GM20000 (cell line): ENCODE results near the gene ATP9B.

Experiments
- DNase-seq: peaks from one replicate; pipeline ENCODE4 v3.0.0; 2012; ENCODE audit warnings: low spot score
- TF ChIP-seq, protein P1 (sequence below): IDR thresholded peaks from 2 replicates; pipeline ENCODE4 v1.5.1; 2012; ENCODE audit warnings: mild to moderate bottlenecking, control low read depth; ENCODE audit errors: extremely low read depth, missing control alignments

The ATP9B gene

DNA sequence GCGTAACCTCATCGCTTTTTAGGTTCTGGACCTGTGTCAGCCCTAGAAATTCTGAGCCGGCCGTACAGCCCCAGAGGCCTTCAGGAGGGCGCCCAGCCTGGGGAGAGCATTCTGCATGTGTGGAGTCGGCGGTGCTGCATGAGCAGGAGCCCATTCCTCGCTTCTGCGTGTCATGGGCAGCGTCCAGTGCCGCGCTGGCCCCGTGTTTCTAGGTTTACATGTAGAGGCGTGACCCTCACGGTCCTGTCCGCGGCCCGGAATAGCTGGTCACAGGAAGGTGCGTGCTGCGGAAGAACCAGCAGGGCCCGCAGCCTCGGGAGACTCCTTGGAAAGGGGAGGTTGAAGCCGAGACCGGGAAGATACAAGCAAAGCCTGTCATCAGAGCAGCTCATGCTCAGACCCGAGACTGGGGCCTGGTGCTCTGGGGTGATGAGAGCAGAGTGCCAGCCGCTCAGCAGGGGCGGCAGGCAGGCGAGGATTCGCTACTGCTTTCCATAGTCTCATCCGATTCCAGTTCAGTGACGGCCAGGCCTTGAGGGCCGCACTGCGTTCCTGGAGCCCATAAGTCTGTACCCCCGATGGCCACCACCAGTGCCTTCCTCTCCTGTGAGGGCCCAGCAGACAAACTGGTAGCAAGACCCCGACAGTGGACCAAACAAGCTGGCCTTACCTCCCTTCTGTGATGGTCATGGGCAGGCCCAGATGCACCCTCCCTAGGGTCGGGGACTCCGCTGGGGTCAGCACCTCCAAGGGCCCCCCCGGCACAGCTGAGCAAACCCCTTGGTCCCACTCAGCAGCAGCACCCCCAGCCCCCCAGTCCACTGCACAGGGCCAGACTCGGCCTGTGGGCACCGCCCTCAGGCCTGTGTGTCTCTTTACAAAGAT lies 311.0 kb downstream of the ATP9B start:
- TF ChIP-seq, protein P1, sequence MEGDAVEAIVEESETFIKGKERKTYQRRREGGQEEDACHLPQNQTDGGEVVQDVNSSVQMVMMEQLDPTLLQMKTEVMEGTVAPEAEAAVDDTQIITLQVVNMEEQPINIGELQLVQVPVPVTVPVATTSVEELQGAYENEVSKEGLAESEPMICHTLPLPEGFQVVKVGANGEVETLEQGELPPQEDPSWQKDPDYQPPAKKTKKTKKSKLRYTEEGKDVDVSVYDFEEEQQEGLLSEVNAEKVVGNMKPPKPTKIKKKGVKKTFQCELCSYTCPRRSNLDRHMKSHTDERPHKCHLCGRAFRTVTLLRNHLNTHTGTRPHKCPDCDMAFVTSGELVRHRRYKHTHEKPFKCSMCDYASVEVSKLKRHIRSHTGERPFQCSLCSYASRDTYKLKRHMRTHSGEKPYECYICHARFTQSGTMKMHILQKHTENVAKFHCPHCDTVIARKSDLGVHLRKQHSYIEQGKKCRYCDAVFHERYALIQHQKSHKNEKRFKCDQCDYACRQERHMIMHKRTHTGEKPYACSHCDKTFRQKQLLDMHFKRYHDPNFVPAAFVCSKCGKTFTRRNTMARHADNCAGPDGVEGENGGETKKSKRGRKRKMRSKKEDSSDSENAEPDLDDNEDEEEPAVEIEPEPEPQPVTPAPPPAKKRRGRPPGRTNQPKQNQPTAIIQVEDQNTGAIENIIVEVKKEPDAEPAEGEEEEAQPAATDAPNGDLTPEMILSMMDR = no peak
- DNase-seq = no peak

DNA sequence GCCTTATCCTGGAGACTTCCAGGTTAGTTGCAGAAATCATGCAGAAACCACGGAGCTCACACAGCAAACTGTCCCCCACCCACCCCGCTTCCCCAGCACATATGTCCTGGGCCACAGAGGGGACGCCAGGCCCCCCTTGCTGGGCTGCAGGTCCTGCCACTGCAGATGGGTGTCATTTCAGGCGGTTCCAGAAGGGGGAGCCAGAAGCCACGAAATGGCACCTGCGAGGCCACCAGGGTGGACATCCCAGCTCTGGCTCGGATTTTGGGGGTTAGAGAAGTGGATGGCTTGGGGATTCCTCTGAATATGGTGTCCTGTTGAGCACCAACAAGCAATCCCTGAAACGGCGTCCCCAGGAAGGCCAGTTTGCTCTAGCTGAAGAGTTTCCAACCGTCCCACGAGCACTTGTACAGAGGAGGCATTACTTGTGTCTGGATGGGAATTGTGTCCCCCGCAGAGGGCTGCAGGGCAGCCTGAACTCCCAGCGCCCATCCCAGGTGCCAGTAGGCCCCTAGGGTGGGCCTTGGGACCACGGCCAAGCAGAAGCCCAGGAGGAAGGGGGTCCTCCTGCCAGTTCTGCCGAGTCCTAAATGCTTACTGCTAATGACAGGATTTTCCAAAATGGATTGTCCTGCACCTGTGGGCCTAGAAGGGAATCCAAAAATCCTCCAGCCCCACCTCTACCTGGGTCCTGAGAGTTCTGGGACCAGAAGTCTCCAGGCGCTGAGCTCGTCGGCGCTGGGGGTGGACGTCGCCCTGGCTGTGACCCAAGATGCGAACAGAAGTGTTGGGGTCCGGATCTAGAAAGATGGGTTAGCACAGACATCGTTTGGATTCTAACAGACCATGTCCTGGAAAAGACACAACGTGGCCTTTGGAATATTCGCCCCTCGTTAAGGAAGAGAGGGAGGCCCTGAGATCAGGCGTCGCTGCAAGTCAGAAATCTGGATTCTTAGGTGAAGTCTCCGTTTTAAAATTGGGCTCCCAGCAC lies 311.9 kb downstream of the ATP9B start:
- peak; percentile 89 for DNase-seq

DNA sequence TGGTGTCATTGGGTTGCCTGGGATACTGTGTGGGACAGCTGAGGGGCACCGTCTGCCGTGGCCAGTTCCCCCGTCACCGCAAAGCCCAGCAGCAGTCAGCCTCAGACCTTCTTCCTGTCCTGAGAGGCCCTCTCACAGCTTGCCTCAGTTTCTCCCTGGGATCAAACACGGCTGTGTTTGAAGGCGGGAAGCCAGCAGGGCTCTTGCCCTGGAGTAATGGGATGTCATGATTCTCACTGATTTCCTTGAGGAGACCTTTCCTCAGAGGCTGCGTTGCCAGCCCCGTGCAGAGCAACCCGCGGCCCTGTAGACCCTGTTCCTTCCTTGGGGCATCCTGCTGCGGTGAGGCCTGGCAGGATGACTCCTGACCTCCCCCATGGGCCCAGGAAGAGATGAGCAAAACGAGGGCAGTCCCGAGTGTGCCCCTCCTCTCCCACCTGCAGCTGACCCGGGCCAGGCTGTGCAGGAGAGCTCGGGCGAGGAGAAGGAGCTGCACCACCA lies 312.7 kb downstream of the ATP9B start:
- no peak for DNase-seq
- TF ChIP-seq, protein P1 = no peak

More for the DNA sequence above, 311.9 kb downstream of the ATP9B start:
- TF ChIP-seq, protein P1 = peak; percentile 85

- TF ChIP-seq, protein P1 = no peak
- DNase-seq = no peak
Observed at GRCh38 chr18:79382681-79383387, 313.6 kb downstream of the ATP9B start.

- TF ChIP-seq, protein P1 = no peak
Observed at GRCh38 chr18:79383388-79384056, 314.3 kb downstream of the ATP9B start.

GRCh38 chr18:79384151-79384807 lies 315.1 kb downstream of the ATP9B start:
- no peak for DNase-seq
- TF ChIP-seq, protein P1 = no peak

More at GRCh38 chr18:79383388-79384056, 314.3 kb downstream of the ATP9B start:
- DNase-seq = no peak
